ENCODE measurements around the gene IL17REL. TPM values are rescaled to one million over a fixed set of nuclear protein-coding genes. Genes with fewer than 3 reads are reported as not detected.

The IL17REL gene
- total and polyA plus RNA-seq, 2 of the 13 experiments (the other 11 are each of a cell fraction or from before 2014, with no cell fraction given) = not detected

DNA sequence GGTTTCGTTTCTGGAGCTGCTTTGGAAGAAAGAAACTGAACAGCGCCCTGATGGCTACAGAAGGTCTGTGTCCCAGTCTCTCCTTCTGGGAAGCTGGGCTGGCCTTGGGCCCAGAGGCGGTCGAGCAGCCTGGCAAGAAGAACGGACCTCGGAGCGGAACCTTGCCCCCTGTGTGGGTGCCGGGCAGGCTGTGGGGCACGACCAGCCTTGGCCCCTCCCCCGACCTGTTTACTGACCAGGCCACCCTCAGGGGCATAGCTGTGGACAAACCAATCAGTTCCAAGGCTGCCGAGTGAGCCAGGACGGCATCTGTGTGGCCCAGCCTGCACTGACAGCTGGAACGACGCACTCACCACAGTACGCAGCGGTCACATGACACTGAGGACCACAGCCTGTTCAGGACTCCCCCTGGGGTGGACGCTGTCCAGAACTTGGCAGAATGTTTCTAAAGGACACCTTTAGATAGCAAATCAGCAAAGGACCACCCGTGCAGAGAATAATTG lies 44.8 kb downstream of the IL17REL start (continued):
- TF ChIP-seq ZSCAN25 (CRISPR knock-in tag; IDR thresholded peaks at IDR 0.05) = peak; percentile 50; the same call in 1 of the 2 replicates
- TF ChIP-seq DMTF1 (CRISPR knock-in tag; IDR thresholded peaks at IDR 0.05) = no peak
- TF ChIP-seq, protein P1, sequence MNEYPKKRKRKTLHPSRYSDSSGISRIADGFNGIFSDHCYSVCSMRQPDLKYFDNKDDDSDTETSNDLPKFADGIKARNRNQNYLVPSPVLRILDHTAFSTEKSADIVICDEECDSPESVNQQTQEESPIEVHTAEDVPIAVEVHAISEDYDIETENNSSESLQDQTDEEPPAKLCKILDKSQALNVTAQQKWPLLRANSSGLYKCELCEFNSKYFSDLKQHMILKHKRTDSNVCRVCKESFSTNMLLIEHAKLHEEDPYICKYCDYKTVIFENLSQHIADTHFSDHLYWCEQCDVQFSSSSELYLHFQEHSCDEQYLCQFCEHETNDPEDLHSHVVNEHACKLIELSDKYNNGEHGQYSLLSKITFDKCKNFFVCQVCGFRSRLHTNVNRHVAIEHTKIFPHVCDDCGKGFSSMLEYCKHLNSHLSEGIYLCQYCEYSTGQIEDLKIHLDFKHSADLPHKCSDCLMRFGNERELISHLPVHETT (CRISPR knock-in tag; conservative IDR thresholded peaks at IDR 0.05) = no peak
- no peak; the same call in 1 of the 2 replicates for TF ChIP-seq SIN3A (IDR thresholded peaks at IDR 0.05; ENCODE audit: borderline replicate concordance, low read depth, low read length)
- TF ChIP-seq MXI1 (IDR thresholded peaks at IDR 0.05; ENCODE audit: borderline replicate concordance, low read depth, low read length) = no peak
- no peak for TF ChIP-seq FOXK2 (IDR thresholded peaks at IDR 0.05)
- TF ChIP-seq PAX8 (CRISPR knock-in tag; IDR thresholded peaks at IDR 0.05; ENCODE audit: borderline replicate concordance) = no peak
- TF ChIP-seq NFKBIZ (CRISPR knock-in tag; IDR thresholded peaks at IDR 0.05) = no peak
- TF ChIP-seq ZNF274 (CRISPR knock-in tag; IDR thresholded peaks at IDR 0.05) = no peak
- no peak for TF ChIP-seq ZFYVE20 (CRISPR knock-in tag; IDR thresholded peaks at IDR 0.05; ENCODE audit: borderline replicate concordance, low read depth)
- no peak for TF ChIP-seq MAZ (IDR thresholded peaks at IDR 0.05; ENCODE audit: borderline replicate concordance, low read depth, low read length)
- TF ChIP-seq MAZ (CRISPR knock-in tag; IDR thresholded peaks at IDR 0.05; ENCODE audit: low read depth) = no peak
- peak; percentile 74 for TF ChIP-seq USF2 (IDR thresholded peaks at IDR 0.05; ENCODE audit: low read depth, low read length)
- peak; percentile 77; the same call in 1 of the 2 replicates for TF ChIP-seq USF2 (CRISPR knock-in tag; IDR thresholded peaks at IDR 0.05; ENCODE audit: borderline replicate concordance)
- peak; percentile 76 for TF ChIP-seq FOXO1 (CRISPR knock-in tag; IDR thresholded peaks at IDR 0.05)
- no peak for TF ChIP-seq CENPX (CRISPR knock-in tag; IDR thresholded peaks at IDR 0.05)
- TF ChIP-seq KLF13 (CRISPR knock-in tag; IDR thresholded peaks at IDR 0.05) = no peak
- no peak for TF ChIP-seq FLYWCH1 (CRISPR knock-in tag; IDR thresholded peaks at IDR 0.05)
- TF ChIP-seq THAP11 (CRISPR knock-in tag; IDR thresholded peaks at IDR 0.05) = 0 out of 2 replicates have a peak, but pooled peaks have one; percentile 19
- peak; percentile 69 for TF ChIP-seq GATAD2A (CRISPR knock-in tag; IDR thresholded peaks at IDR 0.05)
- no peak for TF ChIP-seq ZNF235 (CRISPR knock-in tag; IDR thresholded peaks at IDR 0.05; ENCODE audit: borderline replicate concordance)
- no peak for TF ChIP-seq KLF16 (CRISPR knock-in tag; IDR thresholded peaks at IDR 0.05)
- no peak for TF ChIP-seq ZBTB1 (CRISPR knock-in tag; IDR thresholded peaks at IDR 0.05; ENCODE audit: borderline replicate concordance)
- TF ChIP-seq DZIP1 (CRISPR knock-in tag; IDR thresholded peaks at IDR 0.05) = no peak

Data from HepG2 (cell line).